DMS79 treated with DMSO at 0.1 percent for 48 hours (cell line): Measurements from ENCODE around the gene LONRF2.

Experiments used
- DNase-seq: peaks from one replicate; lab custom pipeline; 2025; lab: John Stamatoyannopoulos, UW

The LONRF2 gene

DNA sequence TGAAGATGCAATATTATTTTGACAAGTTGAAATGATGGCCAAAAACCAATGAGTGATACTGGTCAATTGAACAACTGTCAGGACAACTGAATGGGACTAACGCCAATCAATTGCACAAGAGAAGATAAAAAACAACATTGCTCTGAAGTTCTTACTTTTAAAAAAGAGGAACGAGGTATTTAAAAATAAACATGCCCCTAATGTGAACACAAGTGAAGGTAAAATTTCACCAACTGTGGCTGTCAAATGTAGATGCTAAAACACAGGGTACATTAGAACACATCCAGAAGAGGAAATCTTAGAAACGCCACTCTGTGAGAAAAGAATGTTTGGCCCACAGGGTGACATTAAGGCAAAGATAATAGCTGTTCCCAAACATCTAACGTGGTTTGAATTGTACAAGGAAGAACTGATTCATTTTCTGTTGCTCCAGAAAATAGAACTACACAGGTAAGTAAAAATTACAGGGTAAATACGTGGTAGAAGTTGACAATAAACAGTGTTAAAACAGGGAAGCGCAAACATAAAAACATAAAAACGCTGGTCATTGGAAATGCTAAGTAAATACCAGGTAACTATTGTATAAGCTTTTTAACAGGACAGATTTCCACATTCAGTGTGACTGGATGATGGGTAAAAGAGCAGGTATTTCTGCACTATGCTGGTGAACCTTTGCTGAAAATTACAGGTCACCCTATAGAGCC lies 20.3 kb downstream of the LONRF2 start:
- DNase-seq = no peak

DNA sequence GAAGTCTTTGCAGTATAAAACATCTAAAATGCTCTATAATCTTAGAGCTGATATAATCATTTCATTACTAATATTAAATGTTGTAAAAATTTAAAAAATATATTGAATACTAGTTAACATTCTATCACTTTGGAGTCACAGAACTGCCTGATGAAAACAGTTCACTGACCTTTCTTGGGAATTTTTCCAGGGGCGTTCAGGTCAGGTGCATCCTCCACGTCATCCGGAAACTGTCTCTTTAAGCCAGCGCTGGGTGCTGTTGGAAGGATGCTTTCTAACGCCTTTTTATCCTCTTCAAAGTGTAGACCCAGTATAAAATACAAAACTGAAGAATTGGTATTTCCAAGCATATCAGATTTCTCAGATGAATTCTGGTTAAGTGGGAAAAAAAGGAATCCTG lies 22.8 kb downstream of the LONRF2 start:
- DNase-seq = no peak

DNA sequence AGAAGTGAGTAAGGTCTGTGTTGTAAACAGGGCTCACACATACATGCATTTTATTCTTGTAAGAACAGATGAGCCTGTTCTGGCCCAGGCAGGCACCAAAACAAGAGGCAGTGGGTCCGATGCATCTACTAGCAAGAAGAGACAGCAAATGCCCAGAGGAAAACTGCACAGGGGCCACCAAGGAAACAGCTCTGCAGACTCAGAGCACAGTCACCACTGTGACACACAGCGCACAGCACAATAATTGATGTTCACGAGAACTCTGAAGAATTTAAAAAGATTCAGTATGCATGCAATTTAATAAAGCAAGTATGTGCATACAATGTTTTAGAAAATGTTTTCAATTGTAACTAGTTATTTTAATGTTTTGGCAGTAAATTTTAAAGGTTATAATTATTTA lies 24.8 kb downstream of the LONRF2 start:
- DNase-seq = no peak

DNA sequence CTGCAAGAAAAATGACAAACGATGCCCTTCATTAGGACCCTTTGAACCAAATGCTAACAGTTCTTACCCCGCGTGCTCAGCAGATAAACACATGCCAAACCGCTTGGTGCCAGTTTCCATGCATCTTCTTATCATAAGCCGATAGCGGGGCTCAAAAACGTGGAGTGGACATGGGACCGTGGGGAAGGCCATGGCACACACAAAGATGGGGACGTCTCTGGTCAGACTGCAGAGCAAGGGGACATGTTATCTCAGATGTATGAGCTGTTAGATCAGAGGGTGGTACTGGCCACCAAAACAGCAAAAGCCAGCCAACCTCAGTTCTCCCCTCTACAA lies 28.2 kb downstream of the LONRF2 start:
- no peak for DNase-seq

DNA sequence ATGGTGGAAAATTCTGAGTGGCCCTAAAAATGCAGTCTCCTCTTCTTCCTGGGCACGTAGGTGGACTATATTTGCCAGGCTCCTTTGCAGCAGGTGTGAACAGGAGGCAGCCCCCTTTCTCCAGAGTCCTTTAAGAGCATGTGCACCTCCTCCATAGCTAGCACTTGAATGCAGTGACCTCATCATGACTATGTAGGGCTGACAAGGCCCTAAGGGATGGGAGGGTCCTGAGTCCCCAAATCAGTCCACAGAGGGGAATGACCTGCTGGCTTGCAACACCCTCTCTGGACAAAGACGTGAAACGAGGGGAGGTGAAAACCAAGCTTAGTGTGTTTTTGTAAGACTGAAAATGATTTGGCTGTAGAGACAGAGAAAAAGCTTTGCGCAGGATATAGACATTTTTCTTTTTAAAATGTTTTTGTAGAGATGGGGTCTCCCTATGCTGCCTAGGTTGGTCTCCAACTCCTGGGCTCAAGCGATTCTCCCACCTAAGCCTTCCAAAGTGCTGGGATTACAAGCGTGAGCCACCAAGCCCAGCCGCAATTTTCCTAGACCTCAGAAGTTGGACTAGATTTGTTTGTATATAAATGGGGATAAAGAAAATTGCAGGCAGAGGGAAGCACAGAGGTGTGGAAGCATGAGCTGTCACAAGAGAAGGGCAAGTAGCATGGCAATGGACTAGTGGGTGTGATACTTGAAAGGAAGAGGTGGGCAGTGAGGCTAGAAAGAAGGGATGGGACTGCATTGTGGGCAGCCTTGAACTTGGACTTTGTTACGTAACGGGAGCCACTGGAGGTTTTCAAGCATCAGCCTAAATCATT lies 28.8 kb downstream of the LONRF2 start:
- DNase-seq = no peak

DNA sequence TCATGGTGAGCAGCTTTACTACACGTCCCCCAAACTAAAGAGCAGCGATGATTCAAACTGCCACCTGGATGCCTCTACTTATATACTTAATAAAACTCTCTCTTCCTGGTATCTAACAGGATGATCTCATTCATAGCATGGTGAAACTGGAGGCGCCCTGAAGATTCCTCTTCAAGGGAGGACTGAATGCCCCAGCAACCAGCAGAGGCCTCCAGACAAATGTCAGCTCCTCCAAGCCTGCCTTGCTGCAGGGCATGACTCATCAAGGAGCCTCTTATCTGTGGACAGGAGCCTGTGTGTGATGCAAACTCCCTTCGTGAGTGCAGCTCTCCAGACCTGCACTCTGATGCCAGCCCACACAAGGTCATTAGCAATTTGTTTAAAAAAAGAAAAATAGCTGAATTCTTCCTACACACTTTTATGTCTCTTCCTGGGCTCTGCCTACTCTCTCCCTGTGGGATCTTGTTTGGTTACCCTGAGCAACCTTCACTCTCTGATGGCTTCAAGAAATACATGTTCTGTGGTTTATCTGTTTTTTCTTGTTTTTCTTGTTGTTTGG lies 30.2 kb downstream of the LONRF2 start:
- DNase-seq = peak; percentile 75

DNA sequence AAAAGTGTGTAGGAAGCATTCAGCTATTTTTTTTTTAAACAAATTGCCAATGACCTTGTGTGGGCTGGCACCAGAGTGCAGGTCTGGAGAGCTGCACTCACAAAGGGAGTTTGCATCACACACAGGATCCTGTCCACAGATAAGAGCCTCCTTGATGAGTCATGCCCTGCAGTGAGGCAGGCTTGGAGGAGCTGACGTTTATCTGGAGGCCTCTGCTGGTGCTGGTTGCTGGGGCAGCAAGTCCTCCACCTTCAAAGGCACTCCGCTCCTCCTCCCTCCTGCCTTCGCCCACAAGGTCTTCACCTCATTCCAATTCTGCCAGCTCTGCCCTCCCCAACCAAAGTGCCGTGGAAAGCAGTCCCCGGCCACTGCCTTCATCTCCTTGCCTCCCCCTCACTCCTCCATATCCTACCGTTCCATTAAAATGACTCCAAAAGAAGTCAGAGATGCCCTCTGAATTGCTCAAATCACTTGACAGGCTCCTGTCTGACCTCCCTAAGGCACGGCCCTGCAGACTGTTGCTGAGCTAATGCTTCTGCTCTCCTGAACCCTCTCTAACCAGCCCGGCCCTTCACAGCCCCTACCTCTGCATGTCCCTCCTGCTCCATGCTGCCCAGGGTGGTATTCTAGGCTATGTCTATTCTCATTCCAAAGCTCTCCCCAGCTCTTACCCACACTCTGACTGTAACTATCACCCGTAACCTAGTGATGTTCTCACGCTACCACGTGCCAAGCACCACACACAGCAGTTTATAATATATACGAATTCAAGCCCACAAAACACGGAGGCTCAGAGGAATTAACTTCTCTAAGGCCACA lies 30.9 kb downstream of the LONRF2 start:
- peak; percentile 87 for DNase-seq

DNA sequence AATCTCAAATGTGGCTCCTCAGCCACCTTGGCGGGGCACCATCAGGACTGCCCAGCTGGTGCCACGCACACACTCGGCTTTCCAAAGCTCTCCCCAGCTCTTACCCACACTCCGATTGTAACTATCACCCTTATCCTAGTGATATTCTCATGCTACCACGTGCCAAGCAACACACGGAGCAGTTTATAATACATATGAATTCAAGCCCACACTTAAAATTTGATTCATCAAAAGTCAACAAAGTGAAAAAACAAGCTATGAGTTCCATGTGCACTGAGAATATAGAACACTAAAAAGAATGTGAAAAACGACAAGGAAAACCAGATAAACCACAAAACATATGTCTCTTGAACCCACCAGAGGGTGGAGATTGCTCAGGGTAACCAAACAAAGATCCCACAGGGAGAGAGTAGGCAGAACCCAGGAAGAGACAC lies 31.6 kb downstream of the LONRF2 start:
- DNase-seq = no peak

DNA sequence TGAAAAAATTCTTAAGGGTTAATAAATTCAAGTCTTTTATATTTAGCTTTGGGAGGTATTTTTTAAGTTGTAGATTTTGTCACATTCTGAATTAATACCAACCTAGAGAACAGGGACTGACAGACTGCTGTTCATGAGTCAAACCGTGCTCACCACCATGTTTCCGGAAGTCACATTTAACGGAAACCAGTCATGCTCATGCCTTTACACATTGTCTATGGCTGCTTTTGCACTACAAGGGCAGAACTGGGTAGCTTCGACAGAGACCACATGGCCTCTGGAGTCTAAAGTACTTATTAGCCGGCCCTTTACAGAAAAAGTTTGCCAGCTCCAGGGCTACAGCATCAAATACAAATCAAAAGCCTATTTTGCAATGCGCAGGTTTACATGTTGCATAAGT lies 33.3 kb downstream of the LONRF2 start:
- DNase-seq = no peak

DNA sequence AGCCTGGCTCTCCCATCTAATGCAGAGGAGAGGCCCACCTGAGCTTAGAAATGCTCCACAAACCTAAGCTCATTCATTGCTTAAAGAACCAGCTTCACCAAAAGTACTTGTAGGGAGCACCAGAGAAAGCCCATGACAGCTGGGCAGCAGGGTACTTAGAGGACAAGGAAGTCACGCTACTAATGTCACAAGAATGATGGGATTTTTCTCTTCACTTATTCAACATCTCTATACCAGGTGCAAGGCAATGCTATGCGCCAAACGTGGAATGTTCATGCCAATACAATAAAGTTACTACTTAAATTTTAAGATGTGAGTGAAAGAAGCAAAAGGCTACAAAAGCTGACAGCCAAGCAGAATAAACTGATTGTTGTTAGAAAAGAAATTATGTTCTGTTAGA lies 36.0 kb downstream of the LONRF2 start:
- no peak for DNase-seq

DNA sequence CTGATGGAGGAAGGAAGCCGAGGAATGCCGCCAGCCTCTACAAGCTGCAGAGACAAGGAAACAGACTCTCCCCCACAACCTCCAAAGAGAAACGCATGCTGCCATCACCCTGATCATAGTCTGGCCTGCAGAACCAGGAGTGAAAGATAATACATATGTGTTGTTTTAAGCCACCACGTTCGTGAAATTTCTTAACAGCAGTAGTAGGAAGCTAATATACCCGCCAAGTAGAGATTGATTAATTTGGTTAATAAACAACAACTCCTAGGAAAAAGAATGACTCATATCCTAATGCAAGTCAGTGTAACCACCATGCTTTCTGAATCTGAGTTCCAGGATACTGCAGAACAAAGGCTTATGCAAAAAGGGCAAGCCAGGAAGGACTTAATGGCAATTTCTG lies 36.6 kb downstream of the LONRF2 start:
- DNase-seq = no peak

DNA sequence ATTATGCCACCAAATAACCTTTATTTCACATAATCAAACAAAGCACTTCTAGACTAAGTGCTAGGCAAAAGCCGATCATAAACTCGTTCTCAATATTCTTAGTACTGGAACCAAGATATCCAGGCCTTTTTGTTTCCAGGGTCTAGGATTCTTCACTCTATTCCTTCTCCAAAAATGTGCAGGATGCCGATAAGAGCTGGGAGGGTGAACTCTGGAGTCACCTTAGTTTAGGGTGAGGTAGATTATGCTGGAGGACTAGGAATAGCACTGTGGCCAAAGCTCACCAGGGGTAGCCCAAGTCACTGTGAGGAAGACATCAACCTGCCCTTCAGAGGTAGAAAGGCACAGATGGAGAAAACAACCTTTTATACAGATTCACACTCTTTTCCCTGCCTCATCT lies 37.3 kb downstream of the LONRF2 start:
- no peak for DNase-seq

DNA sequence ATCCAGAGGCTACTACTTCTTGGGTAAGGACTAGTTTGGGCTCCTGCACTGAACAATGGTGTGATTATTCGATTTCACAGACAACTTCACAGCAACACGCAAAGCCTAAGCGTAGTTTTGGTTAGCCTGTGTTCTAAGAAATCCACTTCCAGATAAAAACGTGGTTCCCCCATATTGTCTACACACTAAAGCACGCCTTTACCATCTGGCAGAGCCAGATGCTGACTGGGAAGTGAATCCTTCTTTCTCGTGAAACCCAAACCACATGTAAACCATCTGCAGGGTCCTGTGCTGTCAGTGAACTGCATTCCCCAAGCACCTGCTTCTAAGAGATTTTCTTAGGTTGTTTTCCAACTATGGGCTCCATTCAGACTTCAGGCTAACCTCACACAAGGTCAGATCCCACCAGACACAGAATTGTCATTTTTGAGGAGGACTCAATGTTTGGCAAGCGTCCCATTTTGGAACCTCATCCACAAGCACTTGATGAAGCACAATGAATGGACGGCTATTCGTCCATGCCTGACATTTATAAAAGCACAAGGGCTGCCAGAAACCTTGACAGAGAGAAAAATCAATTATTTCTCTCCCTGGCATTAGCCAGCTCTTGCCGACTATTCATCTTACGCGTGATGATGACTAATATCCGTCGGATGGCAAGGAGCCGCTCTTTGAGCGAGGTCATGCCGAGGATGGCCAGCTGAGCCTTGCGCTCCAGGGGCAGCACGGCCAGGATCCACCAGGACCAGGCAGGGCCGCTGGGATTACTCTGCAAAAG lies 38.4 kb downstream of the LONRF2 start:
- DNase-seq = no peak

DNA sequence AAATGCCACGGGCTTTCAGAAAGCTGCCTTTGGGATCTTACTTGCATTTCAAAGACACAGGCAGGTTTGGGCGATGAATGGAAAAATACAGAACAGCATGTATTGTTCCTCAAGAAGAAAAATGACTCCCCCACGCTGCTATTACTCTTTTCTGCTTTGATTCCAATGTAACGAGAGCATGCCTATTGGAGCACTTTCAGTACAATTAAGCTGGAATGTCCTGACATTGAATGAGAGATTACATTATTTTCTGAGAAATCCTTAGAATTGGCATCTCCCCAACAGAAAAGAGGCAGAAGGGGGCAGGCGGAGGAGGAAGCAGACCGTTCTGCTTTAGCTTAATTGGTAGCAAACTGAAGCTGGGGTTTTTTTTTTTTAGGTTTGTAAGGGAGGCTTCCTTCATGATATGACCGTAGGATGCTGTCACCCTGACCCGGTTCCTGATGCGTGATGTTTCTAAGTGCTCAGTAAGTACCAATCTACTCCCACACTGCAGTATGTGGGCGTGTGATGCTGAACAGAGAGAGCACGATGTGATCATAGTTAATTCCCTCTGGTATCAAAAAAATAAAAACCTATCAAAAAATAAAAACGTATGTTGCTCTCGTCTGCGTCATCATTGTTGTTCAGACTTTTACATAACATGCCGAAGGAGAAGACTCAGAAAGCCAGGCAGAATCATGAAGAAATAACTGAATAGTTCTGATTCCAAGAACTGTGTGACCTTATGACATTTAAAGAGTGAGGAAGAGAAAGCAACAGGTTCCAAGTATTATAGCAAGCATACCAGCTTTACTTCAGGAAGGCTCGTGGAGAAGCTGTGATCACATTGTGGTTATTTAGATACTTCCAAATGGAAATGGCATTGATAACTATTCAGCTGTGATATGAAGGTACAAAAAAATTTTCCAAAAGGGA lies 40.5 kb downstream of the LONRF2 start:
- DNase-seq = no peak

DNA sequence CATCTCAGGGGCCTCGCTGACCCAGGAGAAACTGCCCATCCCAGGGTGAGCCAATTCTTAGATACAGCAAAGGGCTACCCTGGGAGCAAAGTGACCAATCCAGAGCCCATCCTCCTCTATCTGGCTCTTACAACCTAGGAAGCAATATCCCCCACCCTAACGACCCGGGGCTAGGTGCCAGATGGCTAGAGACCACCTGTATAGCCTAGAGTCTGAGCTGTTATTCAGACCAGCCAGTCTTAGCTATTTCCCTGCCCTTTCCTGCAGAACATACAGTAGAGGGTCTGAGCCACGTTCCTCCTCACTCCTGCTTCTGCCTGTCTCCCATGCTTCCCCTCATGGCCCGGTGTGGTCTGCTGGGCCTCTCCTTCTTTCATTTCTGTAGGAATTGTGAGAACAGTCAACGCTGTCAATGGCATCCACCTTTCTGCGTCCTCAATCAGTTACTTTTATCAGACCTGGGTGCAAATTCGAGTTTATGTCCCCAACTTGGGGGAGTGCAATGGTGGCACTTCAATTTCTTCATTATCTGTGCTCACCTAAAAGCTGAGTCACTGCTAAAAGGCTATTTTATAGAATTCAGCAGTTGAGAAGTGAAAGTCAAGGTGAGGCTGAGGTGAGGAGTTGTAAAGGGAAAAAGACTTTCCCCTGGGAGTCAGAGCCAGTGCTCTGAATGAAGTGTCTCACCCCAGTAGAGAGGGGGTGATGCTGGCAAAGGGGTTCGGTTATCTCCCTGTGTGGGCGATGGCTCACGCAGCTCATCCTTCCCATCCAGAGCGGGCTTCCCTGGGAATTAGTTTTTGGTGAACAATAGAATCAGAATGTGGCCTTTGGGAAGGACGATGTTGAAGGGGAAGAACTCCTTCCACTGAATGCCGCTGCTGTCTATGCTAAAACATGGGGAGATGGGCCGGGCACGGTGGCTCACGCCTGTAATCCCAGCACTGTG lies 42.4 kb downstream of the LONRF2 start:
- no peak for DNase-seq

DNA sequence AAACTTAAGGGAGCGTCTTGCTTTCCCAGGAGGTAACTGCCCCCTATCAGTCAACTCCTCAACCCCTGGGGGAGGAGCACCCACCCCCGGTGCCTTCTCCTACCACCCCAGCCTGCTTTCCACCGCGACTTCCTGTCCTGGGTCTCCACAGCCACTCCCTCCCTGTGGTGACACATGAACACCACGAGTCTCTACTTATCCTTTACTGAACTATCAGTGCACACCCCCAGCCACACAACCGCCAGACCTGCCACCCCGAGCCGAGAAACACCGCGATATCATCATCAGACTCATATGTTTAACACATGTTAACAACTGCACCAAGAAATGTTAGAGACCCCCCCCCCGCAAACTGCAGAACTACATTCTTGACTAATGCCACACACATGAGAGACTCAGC lies 43.3 kb downstream of the LONRF2 start:
- DNase-seq = no peak

DNA sequence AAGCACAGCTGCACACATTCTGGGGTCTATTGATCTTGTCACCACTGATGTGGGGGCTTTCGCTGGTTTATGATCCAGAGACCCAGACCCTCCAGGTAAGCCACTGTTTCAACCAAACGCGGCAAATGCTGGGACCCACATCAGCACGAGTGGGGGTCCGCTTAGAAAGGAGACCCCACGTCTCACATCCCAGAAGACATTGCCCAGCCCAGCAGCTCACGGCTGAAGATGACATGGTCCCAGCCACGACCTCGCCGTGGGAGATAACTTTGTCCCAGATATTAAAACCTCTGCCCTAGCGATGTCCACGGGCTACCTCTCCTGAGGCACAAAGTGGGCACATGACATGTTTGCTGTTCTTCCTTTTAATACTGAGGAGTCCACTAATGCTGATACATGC lies 43.8 kb downstream of the LONRF2 start:
- no peak for DNase-seq

DNA sequence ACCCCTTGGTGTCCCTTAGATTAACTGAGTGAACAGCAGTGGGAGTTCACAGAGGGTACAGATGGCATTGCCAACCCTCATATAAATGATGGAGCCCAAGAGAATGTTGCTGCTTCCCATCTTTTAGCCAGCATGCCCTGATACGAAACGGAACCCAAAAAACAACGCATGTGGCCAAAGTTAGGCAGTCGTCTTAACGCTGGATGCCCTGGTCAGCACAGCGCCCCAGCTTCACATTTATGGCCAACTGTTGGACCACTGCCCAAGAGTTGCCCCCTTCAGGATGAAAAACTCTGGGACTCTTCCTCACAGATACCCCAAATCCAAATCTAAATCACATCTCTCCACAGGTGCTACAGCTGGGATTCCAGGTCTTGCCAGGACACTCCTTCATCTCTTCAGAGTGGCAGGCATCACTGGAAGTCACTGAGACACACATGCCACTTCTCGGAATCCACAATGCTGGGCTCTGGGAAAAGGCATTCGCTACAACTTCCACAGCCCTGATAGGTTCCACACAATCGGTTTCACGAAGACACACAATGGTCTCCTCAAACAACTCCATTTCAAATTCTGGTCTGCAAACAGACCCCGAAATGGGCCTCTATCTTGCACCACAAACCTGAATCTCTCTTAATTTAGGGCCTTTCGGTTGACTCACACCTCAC lies 44.6 kb downstream of the LONRF2 start:
- no peak for DNase-seq

DNA sequence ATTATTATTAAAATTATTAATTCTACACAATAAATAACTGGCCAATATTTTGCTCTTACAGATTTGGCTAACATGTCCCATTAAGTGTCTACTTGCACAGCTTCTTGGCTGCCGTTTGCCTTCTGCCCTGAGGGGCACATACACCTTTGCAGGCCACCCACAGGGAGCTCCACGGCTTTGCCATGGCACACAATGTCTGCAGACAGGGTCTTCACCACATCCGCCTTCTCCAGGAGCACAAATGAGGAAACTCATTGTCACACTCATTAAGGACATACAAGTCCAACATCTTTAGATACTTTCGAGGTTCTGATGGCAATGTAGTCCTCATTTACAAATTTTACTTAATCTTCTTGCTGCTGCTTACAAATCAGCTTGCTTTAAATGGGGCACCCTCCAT lies 45.6 kb downstream of the LONRF2 start:
- DNase-seq = no peak
